Tibial nerve (tissue), 4 donors: ENCODE data around the gene SLCO2A1. TPM values are rescaled to one million over a fixed set of nuclear protein-coding genes. Genes with fewer than 3 reads are reported as not detected.

Experiments
- DNase-seq, 2 donors: peaks; one replicate each; pipeline ENCODE4 v3.0.0-alpha.2; 2019; ENCODE audit warnings: low spot score in 2 of 2
- H3K27ac ChIP-seq, 4 donors: fragments of 200-600 bp; sonication (generic) in 3 of 4; one replicate each; pipeline ENCODE4 v1.5.1; 2017 to 2019; ENCODE audit warnings: mild to moderate bottlenecking in 1 of 4
- H3K27me3 ChIP-seq, 2 donors: fragments of 200-600 bp; sonication (generic) in 1 of 2; one replicate each; pipeline versions ENCODE4 v1.5.1 to v1.6.0; 2017 to 2019
- H3K36me3 ChIP-seq, 3 donors: fragments of 200-600 bp; sonication (generic); one replicate each; pipeline ENCODE4 v1.5.1; 2018 to 2019
- H3K4me1 ChIP-seq, 4 donors: fragments of 200-600 bp; sonication (generic) in 3 of 4; one replicate each; pipeline ENCODE4 v1.5.1; 2017 to 2019
- H3K4me3 ChIP-seq, 4 donors: fragments of 200-600 bp; sonication (generic) in 3 of 4; one replicate each; pipeline ENCODE4 v1.5.1; 2017 to 2019; ENCODE audit warnings: mild to moderate bottlenecking in 1 of 4, moderate library complexity in 1 of 4
- H3K9me3 ChIP-seq, 4 donors: fragments of 200-600 bp; sonication (generic) in 3 of 4; one replicate each; pipeline ENCODE4 v1.5.1; 2017 to 2019
- CTCF ChIP-seq, 5 experiments: fragments of 200-600 bp in 3 of 5; fragments of 450-650 bp in 2 of 5; sonication (generic) in 3 of 5; IDR thresholded peaks; one replicate each; pipeline ENCODE4 v1.5.1; 2016 to 2019; ENCODE audit warnings: antibody characterized with exemption in 5 of 5, mild to moderate bottlenecking in 3 of 5, moderate library complexity in 2 of 5
- EP300 ChIP-seq, 2 donors: sonication (generic); formaldehyde crosslinking; IDR thresholded peaks; one replicate each; pipeline ENCODE4 v1.6.1; 2017; ENCODE audit warnings: antibody characterized with exemption in 2 of 2, mild to moderate bottlenecking in 1 of 2
- POLR2A ChIP-seq, 2 donors: fragments of 450-650 bp; IDR thresholded peaks; one replicate each; pipeline ENCODE4 v1.6.1; 2017; ENCODE audit warnings: antibody characterized with exemption in 2 of 2, mild to moderate bottlenecking in 2 of 2, moderate library complexity in 2 of 2
- WGBS, 2 donors: methylation state at CpG; one replicate each; pipeline ENCODE4 v1.1.5; 2018; 5-methylcytosine and 5-hydroxymethylcytosine counted together
- total RNA-seq, 4 donors: library from RNA; depleted of rRNA; stranded (reverse); fragments of >200 nt; gene quantifications; one replicate each; pipeline ENCODE4 v1.1.0, GENCODE V29; 2016

Gene SLCO2A1
- total RNA-seq, 4 donors from 2014 or later: 8.8 to 22.9 (median 12.2) TPM

GRCh38 chr3:133938770-133939462 lies 90.8 kb downstream of the SLCO2A1 start:
- H3K27ac ChIP-seq: no peak overlapping the region
- DNase-seq: no peak

GRCh38 chr3:133937756-133938601 lies 91.7 kb downstream of the SLCO2A1 start:
- peak in 1 of 2 donors; percentile 15 for TF ChIP-seq EP300 (IDR thresholded peaks at IDR 0.05)
- no peak for TF ChIP-seq CTCF (IDR thresholded peaks at IDR 0.05)
- peak in 1 of 2 donors; percentile 43 for DNase-seq
- Histone ChIP-seq H3K27ac (peak overlapping the region in 1 of 4 donors; percentile 34), H3K27me3 (no peaks in the 10 kb centered on the region), H3K4me3 (no peak overlapping the region), H3K9me3 (no peaks in the 10 kb centered on the region), H3K36me3 (no peaks in the 10 kb centered on the region), H3K4me1 (peaks cover 0 to 26% (median 3%) of the 10 kb centered on the region in 4 donors)
- WGBS, 2 donors: 72 to 74% methylated on average over 9 to 10 of the region's 10 CpGs

More at GRCh38 chr3:133938770-133939462, 90.8 kb downstream of the SLCO2A1 start:
- TF ChIP-seq CTCF (IDR thresholded peaks at IDR 0.05) (no peak), POLR2A (IDR thresholded peaks at IDR 0.05) (no peak), EP300 (IDR thresholded peaks at IDR 0.05) (no peak)
- Histone ChIP-seq H3K27me3 (no peaks in the 10 kb centered on the region), H3K4me3 (no peak overlapping the region), H3K9me3 (no peaks in the 10 kb centered on the region), H3K4me1 (peaks cover 0 to 36% (median 3%) of the 10 kb centered on the region in 4 donors), H3K36me3 (no peaks in the 10 kb centered on the region)
- WGBS, 2 donors: 69% methylated on average over 1 to 2 of the region's 2 CpGs

DNA sequence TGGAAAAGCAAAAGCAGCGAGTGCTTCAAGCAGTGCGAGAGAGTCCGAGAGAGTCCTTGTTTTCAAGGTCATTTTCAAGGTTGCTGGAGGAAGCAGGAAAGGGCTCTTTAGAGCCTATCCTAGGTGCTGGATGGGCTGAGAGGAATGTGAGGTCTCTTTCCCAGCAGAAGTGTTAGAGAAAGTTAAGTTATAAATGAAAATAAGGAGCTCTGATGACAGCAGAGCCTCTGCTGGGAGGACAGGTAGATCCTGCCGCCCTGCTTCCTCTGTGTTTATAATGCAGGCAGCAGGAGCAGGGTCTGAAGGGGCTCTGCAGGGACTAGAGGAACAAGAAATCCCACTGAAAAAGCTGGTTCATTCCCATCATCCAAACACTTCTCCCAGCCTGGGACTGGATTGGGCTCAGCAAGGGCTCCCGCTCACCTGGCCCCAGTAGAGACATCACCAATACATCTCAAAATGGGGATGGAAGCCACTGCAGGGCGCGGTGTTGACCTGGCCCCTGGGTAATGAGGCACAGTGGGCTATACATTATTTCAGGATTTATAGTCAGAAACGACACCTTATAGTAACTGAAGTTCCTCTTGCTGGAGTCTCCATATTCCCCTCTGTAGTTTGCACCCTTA lies 92.6 kb downstream of the SLCO2A1 start:
- H3K9me3 ChIP-seq: no peaks in the 10 kb centered on the region
- TF ChIP-seq POLR2A (IDR thresholded peaks at IDR 0.05) (no peak), CTCF (IDR thresholded peaks at IDR 0.05) (no peak), EP300 (IDR thresholded peaks at IDR 0.05) (no peak)
- H3K27me3 ChIP-seq: no peaks in the 10 kb centered on the region
- 71 to 89% methylated on average over 8 of the region's 8 CpGs for WGBS, 2 donors
- peaks cover 0 to 18% (median 3%) of the 10 kb centered on the region in 4 donors for H3K4me1 ChIP-seq
- no peaks in the 10 kb centered on the region for H3K36me3 ChIP-seq
- DNase-seq: no peak
- H3K4me3 ChIP-seq: no peak overlapping the region
- peak overlapping the region in 1 of 4 donors; percentile 34 for H3K27ac ChIP-seq

DNA sequence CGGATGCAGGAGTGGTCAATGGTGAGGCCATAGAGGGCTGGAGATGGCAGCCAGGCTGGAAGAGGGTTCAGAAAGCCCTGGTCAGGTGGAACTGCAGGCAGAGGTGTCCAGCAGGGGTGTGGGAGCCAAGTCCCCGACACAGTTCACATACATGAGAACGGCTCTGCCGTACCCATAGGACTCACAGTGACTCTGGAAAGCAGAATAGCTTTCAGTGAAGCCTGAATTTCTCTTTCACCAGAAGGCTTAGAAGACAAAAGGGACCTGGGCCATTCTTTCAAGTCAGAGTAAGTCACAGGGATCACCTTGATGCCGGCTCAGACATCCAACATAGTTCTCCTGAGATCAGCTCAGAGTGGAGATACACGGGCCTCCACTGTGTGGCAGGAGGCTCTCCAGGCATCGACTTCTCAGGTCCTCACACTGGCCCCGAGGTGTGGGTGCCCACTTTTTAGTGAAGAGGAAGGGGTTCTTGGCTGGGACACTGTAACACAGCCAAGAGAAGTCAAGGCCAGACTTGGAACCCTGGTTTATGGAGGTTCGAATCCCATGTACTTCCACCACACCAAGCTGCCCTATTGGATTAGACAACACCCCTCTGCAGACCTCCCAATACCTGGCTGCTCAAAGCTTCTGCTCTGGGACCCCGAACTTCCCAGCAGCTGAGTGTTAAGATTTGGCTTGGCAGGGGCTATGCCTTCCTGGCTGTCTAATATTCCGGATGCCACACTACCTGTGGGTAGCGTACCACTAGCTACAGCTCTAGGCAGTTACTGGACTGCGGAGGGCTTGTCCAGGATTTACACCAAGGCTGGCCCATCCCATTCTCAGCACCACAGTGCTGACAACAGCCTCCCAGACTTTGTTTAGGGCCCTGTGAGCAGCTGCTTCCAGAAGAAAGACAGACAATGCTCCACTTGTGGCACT lies 93.6 kb downstream of the SLCO2A1 start:
- Histone ChIP-seq H3K27me3 (no peaks in the 10 kb centered on the region), H3K27ac (no peak overlapping the region), H3K4me1 (peaks cover 0 to 8% (median 0%) of the 10 kb centered on the region in 4 donors), H3K9me3 (no peaks in the 10 kb centered on the region), H3K4me3 (no peak overlapping the region), H3K36me3 (no peaks in the 10 kb centered on the region)
- 83 to 89% methylated on average over 13 of the region's 13 CpGs for WGBS, 2 donors
- no peak for TF ChIP-seq EP300 (IDR thresholded peaks at IDR 0.05)
- DNase-seq: no peak
